Activated CD8-positive, alpha-beta memory T cell treated with anti-CD3 and anti-CD28 coated beads, Interleukin-2, amount 50 U/mL, for 4 hours (primary cell): ENCODE data around the gene FAM177B.

Experiments
- DNase-seq: peaks from one replicate; pipeline ENCODE4 v3.0.0-alpha.2; 2020

Gene FAM177B

DNA sequence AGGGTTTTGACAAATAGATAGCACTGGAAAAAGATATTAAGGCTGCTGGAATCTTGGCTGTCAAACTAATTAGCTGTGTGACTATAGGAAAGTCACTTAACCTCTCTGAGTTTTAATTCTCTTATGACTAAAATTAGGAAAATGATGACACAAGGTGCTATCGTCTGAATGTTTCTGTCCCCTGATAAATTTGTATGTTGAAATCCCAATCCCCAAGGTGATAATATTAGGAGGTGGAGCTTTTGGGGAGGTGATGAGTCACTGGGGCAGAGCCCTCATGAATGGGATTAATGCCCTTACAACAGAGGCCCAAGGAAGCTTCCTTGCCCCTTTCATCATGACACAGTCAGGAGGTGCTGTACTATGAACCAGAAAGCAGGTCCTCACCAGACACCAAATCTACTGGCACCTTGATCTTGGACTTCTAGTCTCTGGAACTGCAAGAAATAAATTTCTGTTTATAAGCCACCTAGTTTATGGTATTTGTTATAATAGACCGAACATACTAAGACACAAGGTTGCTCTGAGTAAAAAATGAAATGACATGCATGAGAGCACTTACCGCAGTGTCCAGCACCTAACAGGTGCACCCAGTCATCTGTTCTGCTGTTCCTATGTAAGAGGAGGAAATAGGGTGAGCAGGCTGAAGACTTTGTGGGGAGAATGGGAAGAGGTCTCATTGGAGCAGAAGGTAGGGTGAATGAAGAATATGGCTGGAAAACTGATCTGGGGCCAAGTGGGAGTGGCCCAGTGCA lies 51.6 kb downstream of the FAM177B start:
- DNase-seq = no peak

DNA sequence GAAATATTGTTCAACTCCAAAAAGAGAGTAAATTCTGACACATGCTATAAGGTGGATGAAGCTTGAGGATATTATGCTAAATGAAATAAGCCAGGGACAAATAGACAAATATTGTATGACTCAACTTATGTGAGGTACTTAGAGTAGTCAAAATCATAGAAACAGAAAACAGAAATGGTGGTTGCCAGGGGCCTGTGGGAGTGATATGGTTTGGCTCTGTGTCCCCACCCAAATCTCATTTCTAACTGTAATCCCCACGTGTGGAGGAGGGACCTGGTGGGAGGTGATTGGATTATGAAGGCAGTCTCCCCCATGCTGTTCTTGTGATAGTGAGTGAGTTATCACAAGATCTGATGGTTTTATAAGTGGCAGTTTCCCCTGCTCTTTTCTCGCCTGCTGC lies 53.1 kb downstream of the FAM177B start:
- DNase-seq = no peak

DNA sequence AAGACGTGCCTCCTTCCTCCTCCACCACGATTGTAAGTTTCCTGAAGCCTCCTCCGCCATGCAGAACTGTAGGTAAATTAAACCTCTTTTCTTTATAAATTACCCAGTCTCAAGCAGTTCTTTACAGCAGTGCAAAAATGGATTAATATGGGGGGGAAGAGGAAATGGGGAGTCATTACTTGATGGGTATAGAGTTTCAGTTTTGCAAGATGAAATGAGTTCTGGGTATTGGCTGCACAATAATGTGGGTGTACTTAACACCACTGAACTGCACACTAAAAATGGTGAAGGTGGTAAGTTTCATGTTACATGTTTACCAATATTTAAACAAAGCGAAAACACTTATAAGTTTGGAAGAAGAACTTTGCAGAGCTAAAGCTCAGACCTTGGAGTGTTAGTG lies 53.5 kb downstream of the FAM177B start:
- no peak for DNase-seq

DNA sequence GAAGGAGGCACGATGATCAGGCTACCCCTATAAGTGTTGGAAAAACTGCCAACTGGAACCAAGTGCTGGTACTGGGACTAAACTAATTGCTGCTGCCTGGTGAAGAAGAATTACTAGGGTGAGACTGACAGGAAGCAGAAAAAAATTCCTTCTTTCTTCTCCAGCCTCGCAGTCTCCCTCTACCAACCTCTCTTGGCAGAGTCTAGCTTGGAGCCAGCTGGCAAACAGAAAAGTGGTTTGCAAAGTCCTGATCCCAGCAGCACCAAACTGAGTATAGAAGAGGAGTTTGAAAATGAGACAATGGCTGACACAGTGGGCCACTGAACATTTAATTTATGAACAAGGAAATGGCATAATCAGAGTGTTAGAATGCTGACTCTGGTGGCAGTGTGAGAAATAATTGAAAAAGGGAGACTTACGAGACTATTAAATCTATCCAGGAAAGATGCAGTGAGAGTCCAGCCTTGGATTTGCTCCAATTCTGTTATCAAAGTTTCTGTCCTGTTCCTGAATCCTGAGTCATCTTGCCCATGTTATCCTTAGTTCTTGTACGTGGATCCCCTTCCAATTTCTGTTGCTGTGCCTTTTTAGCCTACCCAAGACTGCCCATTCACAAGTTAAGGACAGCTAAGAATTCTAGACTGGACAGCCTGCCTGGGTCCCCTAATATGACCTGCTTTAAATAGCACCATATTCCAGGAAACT lies 54.2 kb downstream of the FAM177B start:
- DNase-seq = no peak

DNA sequence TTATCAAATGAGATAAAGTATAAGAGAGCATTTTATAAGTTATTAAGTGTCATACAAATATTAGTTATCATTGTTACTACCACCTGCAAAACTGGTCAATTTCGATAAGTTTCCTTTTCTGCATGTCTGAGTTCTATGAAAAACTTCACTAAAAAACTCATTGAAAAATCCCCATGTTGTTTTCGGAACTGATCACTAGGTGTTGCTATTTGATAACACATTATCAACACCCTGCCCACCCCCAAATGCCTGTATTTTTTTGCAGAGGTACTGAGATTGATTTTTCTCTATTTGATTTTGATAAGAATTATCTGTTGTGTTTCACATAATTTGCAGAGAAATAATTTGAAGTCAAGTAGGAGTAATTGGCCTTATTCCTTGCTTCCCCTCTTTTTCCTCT lies 55.7 kb downstream of the FAM177B start:
- no peak for DNase-seq

DNA sequence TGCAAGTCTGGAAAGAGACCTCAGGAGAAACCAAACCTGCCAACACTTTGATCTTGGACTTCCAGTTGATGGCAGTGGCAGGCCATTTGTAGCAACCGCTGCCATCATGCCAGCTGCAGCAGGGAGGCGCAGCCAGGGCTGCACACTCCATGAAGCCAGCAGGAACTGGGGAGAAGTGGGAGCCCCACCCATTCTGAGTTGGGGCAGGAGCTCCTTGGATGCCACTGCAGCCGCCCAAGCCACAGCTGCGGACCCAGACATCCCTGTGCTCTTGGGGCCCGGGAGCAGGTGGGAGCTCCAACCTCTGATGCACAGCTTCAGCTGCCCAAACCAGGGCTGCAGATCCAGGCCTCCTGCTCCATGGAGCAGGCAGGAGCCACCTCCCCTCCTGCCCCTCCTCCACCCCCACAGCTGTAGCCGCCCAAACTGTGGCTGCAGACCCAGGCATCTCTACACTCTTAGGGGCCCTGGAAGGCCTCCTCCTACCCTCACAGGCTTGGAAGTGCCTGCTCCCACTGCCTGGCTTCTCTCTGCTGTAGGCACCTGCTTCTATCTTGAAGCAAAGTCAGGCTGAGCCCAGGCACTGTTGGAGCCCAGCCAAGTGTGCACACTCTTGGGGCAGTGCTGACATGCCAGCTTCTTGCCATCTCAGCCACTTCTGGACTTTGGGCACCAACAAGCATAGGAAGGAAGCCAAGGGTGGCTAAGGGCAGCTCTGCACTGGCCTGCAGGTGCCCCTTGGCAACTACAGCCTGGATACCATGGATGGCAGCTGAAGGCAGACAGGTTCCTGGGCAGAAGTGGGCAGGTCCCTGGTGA lies 57.9 kb downstream of the FAM177B start:
- DNase-seq = no peak

DNA sequence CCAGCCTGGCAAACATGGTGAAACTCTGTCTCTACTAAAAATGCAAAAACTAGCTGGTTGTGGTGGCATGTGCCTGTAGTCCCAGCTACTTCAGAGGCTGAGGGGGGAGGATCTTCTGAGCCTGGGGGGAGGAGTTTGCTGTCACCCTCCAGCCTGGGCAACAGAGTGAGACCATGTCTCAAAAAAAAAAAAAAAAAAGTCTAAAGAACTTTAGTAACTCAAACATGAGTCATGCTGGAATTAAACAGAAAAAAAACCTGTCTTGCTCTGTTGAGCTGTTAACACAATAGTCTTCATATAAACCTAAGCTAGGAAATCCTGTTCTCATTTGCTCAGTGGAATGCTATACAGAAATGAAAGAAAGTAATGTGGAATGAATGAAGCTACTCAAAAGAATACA lies 61.1 kb downstream of the FAM177B start:
- no peak for DNase-seq

DNA sequence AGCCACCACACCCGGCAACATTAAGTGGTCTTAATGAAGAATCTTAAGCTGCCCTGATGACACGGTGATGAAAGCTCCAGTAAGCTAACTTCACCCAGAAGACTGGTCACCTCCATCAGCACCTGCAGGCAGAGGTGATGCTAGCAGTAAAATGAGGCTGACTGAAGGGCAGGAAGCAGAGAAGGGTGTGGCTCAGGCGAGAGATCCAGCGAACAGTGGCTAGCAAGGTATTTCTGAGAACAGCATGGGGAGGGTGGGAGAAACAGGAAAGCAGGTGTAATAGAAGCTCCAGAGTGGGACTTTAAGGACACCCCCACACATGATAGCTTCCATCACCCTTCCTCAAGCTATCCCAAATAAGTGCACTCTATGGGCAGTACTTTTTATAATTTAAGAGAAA lies 62.0 kb downstream of the FAM177B start:
- no peak for DNase-seq
